GM21737 (cell line): ENCODE measurements around the gene KCNMB4.

ENCODE experiments used
- ATAC-seq: cut with Tn5 transposase; IDR thresholded peaks from one replicate; pipeline ENCODE4 v1.9.1; 2021; ENCODE audit warnings: mild to moderate bottlenecking, moderate library complexity; ENCODE audit not compliant: unreplicated experiment

Gene KCNMB4

GRCh38 chr12:70365648-70366518, at the start of gene KCNMB4:
Gene KCNMB4 (plus strand): TSS chr12:70366290. CDS start chr12:70366735, 445 bp downstream.
- ATAC-seq: peak; percentile 82

- peak; percentile 79 for ATAC-seq
These were observed 48.3 kb upstream of the KCNMB4 start for GRCh38 chr12:70317781-70318180.

- ATAC-seq: no peak
These were observed 46.5 kb upstream of the KCNMB4 start for GRCh38 chr12:70319605-70320004.

- ATAC-seq: no peak
These were observed 44.9 kb upstream of the KCNMB4 start for GRCh38 chr12:70321191-70321590.

- no peak for ATAC-seq
These were observed 38.5 kb upstream of the KCNMB4 start for GRCh38 chr12:70327541-70327940.

GRCh38 chr12:70329728-70330127, 36.4 kb upstream of the KCNMB4 start:
- ATAC-seq: no peak

- no peak for ATAC-seq
These were observed 35.9 kb upstream of the KCNMB4 start for GRCh38 chr12:70330158-70330557.

- ATAC-seq: no peak
These were observed 33.9 kb upstream of the KCNMB4 start for GRCh38 chr12:70332236-70332635.

GRCh38 chr12:70334742-70335141, 31.3 kb upstream of the KCNMB4 start:
- no peak for ATAC-seq

GRCh38 chr12:70338531-70338930, 27.6 kb upstream of the KCNMB4 start:
- no peak for ATAC-seq

- ATAC-seq: no peak
These were observed 15.0 kb upstream of the KCNMB4 start for GRCh38 chr12:70351076-70351475.

- ATAC-seq: no peak
These were observed 12.1 kb upstream of the KCNMB4 start for GRCh38 chr12:70353780-70354660.

- ATAC-seq: no peak
These were observed 11.3 kb upstream of the KCNMB4 start for GRCh38 chr12:70354787-70355186.

- no peak for ATAC-seq
These were observed 10.1 kb upstream of the KCNMB4 start for GRCh38 chr12:70355972-70356371.

- no peak for ATAC-seq
These were observed 6.5 kb upstream of the KCNMB4 start for GRCh38 chr12:70359458-70360197.

GRCh38 chr12:70360218-70360617, 5.9 kb upstream of the KCNMB4 start:
- ATAC-seq: no peak

- ATAC-seq: no peak
These were observed 1.2 kb upstream of the KCNMB4 start for GRCh38 chr12:70364695-70365397.

- no peak for ATAC-seq
These were observed 767 bp upstream of the KCNMB4 start for GRCh38 chr12:70365398-70365647.

- peak; percentile 39 for ATAC-seq
These were observed 629 bp downstream of the KCNMB4 start for GRCh38 chr12:70366581-70367257.
